Raji (cell line): ENCODE measurements around the gene MRGPRF.

Experiments
- POLR2A ChIP-seq: IDR thresholded peaks from 2 replicates; pipeline ENCODE4 v1.6.1; 2011; ENCODE audit warnings: low read depth, low read length, control low read depth; ENCODE audit not compliant: insufficient read depth

MRGPRF gene, protein sequence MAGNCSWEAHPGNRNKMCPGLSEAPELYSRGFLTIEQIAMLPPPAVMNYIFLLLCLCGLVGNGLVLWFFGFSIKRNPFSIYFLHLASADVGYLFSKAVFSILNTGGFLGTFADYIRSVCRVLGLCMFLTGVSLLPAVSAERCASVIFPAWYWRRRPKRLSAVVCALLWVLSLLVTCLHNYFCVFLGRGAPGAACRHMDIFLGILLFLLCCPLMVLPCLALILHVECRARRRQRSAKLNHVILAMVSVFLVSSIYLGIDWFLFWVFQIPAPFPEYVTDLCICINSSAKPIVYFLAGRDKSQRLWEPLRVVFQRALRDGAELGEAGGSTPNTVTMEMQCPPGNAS

DNA sequence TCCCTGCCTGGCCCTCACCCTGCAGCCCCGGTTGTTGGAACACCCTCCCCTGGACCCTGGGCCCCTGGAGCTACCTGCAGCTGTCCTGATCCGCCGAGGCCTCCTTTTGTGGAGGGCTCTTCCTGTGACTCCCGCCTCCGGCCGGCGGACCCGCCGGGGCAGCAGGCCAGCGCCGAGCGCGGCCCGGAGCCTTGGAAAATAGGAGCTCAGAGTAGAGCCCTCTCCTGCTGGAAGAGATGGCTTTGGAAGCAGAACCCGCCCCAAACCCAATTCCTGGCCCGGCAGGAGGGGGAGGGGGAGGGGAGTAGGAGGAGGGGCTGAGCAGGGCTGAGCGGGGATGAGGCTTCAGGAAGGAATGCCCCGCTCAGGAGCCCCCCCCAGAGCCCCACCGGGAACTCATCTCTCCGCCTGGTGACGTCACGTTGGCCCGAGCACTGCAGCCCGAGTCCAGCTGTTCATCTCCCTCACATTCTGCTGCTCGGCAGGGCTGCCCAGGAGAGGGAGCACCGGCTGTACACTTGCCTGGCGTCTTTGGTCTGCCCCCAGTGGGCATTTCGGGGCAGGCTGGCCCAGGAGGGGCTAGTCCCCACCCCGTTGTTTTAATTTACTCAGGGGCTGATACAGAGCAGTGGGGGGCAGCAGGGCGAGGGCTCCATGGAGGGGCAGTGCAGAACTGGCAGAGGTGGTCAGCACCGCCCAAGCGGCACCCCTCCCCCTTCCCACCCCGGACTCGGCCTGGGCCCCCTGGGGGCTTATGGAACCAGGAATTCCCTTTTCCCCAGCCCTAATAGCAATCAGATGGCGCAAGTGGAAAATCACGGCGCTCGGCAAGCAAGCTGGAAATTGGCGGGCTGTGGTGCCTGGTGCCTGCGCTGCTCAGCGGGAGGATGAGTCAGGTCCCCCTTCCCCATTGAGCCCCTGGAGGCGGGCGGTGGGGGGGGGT is at the start of gene MRGPRF:
TSS of gene MRGPRF (minus strand) at position 238 of the 943 bp plus-strand sequence. CDS start 3,345 bp downstream, outside the sequence.
- TF ChIP-seq POLR2A: no peak

DNA sequence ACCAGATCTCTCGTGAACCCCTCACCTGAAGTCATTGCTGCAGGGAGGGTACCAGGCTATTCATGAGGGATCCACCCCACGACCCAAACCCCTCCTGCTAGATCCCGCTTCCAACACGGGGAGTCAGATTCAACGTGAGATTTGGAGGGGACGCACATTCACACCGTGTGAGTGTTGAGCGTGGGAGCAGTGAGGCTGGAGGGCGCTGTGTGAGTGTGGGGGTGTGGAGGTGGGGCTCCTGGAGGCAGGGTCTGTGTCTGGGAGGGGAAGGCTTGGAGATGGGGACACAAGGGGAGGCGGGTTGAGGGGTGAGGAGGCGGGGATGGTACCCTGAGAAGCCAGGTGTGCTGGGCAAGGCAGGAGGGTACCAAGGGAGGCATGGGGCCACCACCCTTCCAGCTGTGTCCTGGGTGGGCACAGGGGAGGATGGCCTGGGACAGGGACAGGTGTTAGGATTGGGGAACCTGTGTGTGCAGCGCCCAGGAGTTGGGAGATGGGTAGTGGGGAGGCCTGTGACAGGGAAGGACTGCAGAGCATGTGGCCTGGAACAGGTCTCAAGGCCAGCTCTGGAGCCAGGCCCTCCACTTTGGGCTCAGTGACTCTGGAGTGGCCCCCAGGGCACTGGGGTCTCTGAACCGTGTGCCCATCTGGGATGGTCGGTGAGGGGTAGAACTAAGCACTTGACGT is 49.3 kb upstream of the MRGPRF start:
- no peak for TF ChIP-seq POLR2A

DNA sequence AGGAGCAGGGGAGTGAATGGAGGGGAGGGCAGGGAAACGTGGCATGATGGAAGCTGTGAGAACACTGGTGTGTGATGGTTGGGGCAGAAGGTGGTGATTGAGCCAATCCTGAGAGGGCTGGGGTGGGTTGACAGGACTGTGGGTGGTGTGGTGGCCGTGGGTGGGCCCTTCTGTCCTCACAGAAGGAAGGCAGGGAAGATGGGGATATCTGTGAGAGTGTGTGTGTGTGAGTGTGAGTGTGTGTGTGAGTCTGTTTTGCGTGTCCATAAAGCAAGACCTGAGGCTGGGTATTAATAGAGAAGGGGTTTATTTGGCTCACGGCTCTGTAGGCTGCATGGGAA is 48.6 kb upstream of the MRGPRF start:
- no peak for TF ChIP-seq POLR2A

DNA sequence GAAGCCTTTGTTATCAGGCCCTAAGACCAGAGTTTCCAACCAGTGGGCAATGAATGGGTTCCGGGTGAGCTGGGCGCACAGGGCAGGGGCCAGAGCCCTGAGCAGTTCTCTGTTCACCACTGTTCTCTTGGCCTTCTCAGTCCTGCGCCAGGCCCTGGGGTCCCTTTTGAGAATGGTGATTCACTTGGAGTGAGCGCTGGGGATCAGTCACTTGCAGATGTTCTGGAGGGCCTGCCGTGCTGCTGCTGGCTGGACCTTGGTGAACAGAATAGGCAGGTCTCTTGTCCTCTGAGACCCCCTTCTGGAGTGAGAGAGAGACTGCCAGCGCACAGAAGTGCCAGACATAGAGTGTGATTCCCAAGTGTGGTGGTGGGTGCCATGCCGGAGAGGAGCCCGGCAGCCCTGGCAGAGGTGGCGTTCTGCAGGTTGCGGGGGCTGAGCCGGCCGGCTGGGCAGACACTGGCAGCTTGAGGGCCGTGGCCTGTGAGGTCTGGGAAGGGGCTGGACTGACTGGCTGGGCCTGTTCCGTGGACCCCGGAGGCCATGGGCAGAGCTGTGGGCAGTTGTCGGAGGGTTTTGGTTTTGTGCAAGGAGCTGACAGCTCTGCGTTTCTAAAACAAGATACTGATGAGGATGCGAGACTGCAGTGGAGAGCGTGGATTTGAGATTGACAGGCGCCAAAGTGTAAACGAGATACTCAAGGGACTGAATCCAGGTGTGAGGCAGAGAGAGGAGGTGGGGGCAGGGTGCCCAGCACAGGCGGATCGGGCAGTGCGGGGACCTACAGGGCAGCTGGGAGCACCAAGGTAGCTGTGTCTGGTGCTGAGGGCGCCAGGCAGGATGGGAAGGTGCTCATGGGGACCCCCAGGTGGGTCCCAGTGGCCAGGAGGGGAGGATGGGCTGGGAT is 48.0 kb upstream of the MRGPRF start:
- TF ChIP-seq POLR2A: no peak

DNA sequence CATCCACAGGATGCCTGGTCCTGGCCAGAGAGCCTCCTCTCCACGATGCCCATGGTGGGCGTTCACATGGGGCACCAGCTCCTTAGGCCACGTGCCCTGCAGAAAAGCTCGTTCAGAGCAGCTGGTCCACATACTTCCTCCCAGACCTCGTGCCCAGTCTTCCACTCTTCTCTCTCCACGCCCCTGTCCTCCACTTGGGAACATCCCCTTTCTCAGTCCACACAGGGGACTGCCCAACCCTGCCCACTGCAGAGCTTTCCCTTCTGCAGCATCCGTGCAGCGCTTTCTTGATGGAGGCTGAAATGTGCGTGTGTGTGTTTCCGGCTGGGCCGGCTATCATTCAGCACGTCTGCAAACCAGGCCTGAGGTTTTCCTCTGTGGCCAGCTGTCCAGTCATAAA is 46.9 kb upstream of the MRGPRF start:
- TF ChIP-seq POLR2A: no peak

DNA sequence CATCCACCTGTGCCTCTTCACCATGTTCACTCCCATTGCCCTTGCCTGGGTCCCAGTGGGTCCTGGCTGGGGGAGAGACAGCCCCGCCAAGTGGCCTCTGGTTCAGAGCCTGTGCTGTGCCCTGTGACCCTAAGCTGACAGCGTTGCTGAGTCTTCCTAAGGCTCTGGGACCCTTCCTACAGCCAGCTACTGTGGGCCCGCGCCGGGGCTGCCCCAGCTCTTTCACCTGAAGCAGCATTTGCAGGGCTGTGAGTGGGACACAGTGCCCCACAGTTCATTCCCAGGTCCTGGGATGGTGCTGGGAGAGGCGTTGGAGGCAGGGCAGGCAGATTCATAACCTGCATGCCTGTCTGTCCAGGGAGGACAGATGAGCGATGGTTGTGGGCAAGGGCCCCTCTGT is 46.4 kb upstream of the MRGPRF start:
- no peak for TF ChIP-seq POLR2A

DNA sequence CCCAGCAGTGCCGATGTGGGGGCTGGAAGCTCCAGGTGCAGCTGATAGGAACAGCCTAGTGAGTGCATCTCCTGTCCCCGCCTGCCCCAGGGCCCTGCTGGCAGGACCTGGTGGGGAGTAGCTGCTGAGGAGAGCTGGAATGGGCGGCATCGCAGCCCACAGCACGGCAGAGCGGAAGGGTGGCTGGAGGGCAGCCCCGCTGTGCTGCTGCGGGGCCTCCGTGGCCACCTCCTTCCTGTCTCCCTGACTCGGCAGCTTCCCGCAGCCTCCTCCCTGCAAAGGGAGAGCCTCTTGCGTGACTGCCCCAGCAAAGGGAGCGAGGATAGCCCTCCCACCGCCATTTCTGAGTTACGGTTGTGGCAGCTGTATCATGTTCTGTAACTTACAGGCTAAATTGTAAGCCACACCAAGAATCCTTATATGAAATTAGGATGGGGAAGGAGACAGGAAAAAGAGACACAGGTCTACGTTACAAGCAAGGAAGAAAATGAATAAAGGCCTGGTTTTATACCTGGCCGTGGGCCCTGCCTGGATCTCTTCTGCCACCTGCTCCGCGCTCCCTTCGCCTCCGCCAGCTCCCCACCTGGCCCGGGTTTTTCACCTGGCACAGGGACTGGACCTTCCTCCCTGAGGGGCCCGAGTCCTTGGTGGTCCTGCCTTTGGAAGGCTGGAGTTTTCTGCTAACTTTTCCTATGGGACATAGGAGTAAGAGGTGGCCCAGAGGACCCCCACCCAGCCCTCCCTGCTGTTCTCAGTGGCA is 45.6 kb upstream of the MRGPRF start:
- TF ChIP-seq POLR2A: no peak

DNA sequence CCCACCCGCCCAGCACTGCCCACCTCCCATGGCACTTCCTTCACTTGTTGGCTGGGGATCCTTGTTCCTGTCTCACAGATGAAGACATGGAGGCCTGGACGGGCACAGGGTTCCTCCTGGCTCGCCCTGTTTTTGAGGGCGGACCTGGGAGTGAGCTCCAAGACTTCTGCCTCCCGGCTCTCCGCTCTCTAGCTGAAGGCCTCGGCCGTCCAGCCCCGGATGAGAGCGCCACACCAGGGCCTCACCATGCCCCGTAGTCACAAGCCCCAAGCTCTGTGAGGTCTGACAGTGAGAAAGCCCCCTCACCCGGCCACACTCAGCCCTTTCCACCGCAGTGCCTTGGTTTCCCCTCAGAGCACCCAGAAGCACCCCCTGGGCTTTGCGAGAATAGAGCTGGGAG is 44.8 kb upstream of the MRGPRF start:
- no peak for TF ChIP-seq POLR2A

DNA sequence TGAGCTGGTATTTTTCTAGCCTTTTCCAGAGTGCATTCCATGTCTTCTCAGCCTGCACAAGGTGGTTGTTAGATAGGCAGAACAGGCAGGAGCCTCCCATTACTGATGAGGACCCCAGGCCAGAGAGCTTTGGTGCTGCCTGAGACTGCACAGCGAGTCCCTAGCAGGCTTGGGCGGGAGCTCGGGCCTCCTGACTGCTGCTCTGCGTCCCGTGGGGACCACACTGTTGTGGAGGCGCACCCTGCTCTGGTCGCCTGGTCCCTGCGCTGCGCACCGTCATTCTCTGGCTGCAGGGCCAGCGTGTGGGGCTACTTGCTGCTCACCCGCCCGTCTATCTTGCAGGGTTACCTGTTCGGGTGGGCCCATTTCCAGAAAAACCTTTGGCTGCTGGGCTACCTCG is 44.2 kb upstream of the MRGPRF start:
- TF ChIP-seq POLR2A: no peak

DNA sequence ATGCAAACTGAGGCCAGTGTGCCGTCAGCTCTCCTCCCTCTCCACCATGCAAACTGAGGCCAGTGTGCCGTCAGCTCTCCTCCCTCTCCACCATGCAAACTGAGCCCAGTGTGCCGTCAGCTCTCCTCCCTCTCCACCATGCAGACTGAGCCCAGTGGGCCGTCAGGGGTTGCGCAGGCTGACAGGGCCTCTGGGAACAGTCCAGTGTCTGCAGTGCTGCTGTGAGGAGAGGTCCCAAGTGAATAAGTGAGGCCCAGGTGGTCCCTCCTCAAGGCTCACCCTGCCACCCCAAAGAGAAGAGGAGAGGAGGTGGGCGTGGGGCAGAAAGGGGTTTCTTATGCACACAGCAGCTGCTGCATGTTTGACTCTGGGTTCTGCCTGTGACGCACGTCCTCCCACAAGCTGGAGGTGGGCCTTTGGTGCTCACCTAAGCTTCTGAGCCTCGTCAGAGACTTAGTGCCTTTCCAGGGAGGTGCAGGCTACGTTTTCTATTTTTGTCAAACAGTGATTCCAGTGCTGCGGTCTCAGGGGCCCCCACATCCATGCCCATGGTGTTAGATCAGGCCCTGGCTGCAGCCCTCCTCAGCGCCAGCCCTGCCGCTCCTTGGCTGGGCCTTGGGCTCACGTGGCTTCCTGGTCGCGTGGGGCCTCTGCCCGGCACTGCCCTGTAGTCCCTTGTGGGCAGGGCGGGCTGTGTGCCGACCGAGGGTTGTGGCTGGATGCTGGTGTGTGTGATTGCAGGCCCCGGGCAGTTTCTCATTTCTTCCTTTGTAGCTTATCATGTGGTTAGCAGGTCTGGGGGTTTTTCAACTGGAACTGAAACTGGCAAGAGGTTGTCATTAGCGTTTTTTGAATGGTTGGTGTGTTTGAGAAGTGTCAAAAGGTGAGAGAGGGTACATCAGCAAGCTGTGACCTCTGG is 42.8 kb upstream of the MRGPRF start:
- no peak for TF ChIP-seq POLR2A

DNA sequence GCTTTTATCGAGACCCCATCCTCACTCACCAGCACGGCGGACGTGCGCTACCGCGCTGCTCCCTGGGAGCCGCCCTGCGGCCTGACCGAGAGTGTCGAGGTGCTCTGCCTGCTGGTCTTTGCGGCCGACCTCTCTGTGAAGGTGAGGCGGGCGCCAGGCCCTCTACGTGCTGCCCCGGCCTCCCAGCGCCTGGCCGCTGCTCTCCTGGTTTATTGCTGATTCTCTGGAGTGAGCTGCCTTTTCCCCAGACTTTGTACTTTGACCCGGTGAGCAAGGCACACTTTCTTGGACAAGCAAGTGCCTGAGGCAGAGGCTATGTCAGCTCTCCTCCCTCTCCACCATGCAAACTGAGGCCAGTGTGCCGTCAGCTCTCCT is 42.2 kb upstream of the MRGPRF start:
- no peak for TF ChIP-seq POLR2A

DNA sequence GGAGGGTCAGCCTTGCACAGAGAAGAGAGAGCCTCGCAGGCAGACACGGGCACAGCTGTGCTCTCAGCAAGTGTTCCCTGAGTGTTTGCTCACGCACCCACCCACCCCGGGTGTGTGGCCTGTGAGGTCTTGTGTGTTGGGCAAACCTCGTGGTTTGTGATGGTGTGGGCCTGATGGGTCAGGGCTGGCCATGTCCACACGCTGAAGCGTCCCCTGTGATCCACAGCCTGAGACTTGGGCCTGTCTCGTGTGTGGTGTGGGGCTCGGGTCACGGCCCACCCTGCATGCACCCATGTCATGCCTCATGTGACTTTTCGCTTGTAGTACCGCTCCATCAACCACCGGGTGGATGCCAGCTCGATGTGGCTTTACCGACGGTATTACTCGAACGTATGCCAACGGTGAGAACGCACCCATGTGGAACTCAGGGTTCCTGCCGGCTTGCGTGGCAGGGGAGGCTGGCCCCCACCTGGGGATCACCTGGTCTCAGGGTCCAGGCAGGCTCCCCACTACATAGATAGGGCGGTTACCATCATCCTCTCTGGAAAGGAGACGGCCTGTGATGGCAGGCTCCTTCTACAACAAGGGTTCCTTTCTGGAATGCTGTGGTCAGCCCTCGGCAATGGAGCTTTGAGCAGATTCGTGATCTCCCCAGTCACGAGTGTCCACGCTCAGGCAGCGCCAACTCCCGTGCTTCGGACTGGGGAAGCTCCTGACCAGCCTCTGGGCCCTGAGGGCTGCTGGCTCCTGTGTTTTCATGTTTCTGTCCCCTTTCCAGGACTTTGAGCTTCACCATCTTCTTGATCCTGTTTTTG is 41.6 kb upstream of the MRGPRF start:
- no peak for TF ChIP-seq POLR2A
